Measurements from ENCODE around the gene PELI1.

- TF ChIP-seq TBP (IDR thresholded peaks at IDR 0.05; ENCODE audit: low read depth, low read length) = no peak
- TF ChIP-seq CTCF (IDR thresholded peaks at IDR 0.05; ENCODE audit: control extremely low read depth in 1 of 3, insufficient read depth in 1 of 3, low read depth in 1 of 3, low read length in 3 of 3) = no peak
- TF ChIP-seq EZH2 (IDR thresholded peaks at IDR 0.05; ENCODE audit: low read depth, low read length, severe bottlenecking) = no peak
- TF ChIP-seq SP4 (IDR thresholded peaks at IDR 0.05; ENCODE audit: low read length) = no peak
- TF ChIP-seq TCF12 (IDR thresholded peaks at IDR 0.05; ENCODE audit: low read depth, low read length) = no peak
- no peak for TF ChIP-seq RFX5 (IDR thresholded peaks at IDR 0.05; ENCODE audit: borderline replicate concordance, low read depth, low read length)
- TF ChIP-seq KDM1A (IDR thresholded peaks at IDR 0.05; ENCODE audit: borderline replicate concordance, low read length) = no peak
- no peak for TF ChIP-seq USF2 (IDR thresholded peaks at IDR 0.05; ENCODE audit: low read length)
- no peak for TF ChIP-seq EP300 (IDR thresholded peaks at IDR 0.05; ENCODE audit: borderline replicate concordance in 1 of 2, low read depth in 2 of 2, low read length in 2 of 2)
- TF ChIP-seq BACH1 (IDR thresholded peaks at IDR 0.05; ENCODE audit: low read length) = no peak
- no peak for TF ChIP-seq TEAD4 (IDR thresholded peaks at IDR 0.05; ENCODE audit: low read depth, low read length)
- TF ChIP-seq POLR2AphosphoS5 (IDR thresholded peaks at IDR 0.05; ENCODE audit: low read depth, low read length) = no peak
- no peak for TF ChIP-seq ATF2 (IDR thresholded peaks at IDR 0.05; ENCODE audit: low read length)
- no peak for TF ChIP-seq POLR2A (IDR thresholded peaks at IDR 0.05; ENCODE audit: control extremely low read depth in 1 of 2, low read depth in 2 of 2, low read length in 2 of 2)
These were observed 33.1 kb upstream of the PELI1 start for GRCh38 chr2:64177315-64177714.
